ENCODE results near the gene IGSF3. TPM values are rescaled to one million over a fixed set of nuclear protein-coding genes. Genes with fewer than 3 reads are reported as not detected.

IGSF3 gene
- total RNA-seq, 6 experiments from 2014 or later = 0.42 to 4.9 (median 1.8) TPM

- WGBS (ENCODE audit: insufficient coverage, low coverage, low lambda C conversion rate, missing lambda C conversion rate) = 83% methylated on average over 3 of the region's 3 CpGs
Observed at GRCh38 chr1:116529199-116529631, 138.3 kb downstream of the IGSF3 start.

DNA sequence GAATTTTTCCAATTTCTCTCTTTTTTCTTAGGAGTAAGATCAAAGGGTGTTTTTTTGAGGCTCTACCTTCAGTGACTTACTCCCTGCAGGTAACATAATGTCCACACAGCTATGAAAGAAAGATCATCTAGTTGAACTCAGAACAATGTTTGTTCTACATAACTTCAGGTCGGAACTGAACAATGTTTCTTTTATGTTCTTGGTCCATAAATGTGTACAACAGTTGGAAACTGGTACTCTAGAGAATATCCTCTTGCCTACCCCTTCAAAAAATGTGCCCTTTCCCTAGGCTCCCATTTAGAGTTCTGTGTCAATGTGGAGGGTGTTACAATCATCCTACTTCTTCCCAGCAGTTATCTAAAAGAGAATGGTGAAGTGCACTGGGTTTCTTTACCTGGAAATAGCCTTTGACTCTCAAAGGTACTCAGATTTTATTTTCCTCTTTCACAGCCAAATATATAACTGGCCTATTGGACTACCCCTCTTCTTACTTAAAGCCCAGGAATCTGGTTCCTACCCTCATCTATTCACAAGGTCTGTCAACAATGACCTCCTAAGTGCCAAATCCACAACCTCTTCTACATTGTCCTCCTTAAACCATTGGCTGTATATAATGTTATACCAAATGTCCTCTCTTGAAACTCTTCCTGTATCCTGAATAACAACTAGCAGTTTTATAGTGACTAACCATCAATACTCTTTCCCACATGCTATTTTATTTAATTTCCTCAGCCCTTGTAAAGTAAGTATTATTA is 139.0 kb downstream of the IGSF3 start:
- DNase-seq (no peak), ATAC-seq (no peak)
- Histone ChIP-seq H3K36me3 (no peaks in the 10 kb centered on the region), H3K4me3 (no peak overlapping the region), H3K27ac (no peak overlapping the region), H3K9me3 (no peaks in the 10 kb centered on the region), H3K4me1 (no peaks in the 10 kb centered on the region), H3K27me3 (no peaks in the 10 kb centered on the region)
- WGBS (ENCODE audit: insufficient coverage, low coverage, low lambda C conversion rate, missing lambda C conversion rate) = 83% methylated on average over 1 of the region's 1 CpG
- TF ChIP-seq POLR2A (IDR thresholded peaks at IDR 0.05) = no peak
- TF ChIP-seq, protein P1, sequence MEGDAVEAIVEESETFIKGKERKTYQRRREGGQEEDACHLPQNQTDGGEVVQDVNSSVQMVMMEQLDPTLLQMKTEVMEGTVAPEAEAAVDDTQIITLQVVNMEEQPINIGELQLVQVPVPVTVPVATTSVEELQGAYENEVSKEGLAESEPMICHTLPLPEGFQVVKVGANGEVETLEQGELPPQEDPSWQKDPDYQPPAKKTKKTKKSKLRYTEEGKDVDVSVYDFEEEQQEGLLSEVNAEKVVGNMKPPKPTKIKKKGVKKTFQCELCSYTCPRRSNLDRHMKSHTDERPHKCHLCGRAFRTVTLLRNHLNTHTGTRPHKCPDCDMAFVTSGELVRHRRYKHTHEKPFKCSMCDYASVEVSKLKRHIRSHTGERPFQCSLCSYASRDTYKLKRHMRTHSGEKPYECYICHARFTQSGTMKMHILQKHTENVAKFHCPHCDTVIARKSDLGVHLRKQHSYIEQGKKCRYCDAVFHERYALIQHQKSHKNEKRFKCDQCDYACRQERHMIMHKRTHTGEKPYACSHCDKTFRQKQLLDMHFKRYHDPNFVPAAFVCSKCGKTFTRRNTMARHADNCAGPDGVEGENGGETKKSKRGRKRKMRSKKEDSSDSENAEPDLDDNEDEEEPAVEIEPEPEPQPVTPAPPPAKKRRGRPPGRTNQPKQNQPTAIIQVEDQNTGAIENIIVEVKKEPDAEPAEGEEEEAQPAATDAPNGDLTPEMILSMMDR (IDR thresholded peaks at IDR 0.05) = no peak
- intact Hi-C loops (cut with DNase I) = no loop called here

More at GRCh38 chr1:116529199-116529631, 138.3 kb downstream of the IGSF3 start:
- intact Hi-C loops (cut with DNase I) = no loop called here
- TF ChIP-seq POLR2A (IDR thresholded peaks at IDR 0.05) = no peak
- TF ChIP-seq, protein P1 (IDR thresholded peaks at IDR 0.05) = no peak
- DNase-seq = no peak
- H3K27me3 ChIP-seq = no peaks in the 10 kb centered on the region
- H3K9me3 ChIP-seq = no peaks in the 10 kb centered on the region
- ATAC-seq = no peak
- H3K4me1 ChIP-seq = no peaks in the 10 kb centered on the region
- no peak overlapping the region for H3K27ac ChIP-seq
- peaks cover 0 to 2% (median 0%) of the 10 kb centered on the region in 4 donors for H3K36me3 ChIP-seq
- no peak overlapping the region for H3K4me3 ChIP-seq

- TF ChIP-seq, protein P1 (IDR thresholded peaks at IDR 0.05) = no peak
- TF ChIP-seq POLR2A (IDR thresholded peaks at IDR 0.05) = no peak
- Histone ChIP-seq H3K4me3 (no peak overlapping the region), H3K36me3 (no peaks in the 10 kb centered on the region), H3K9me3 (no peaks in the 10 kb centered on the region), H3K27me3 (no peaks in the 10 kb centered on the region), H3K4me1 (no peaks in the 10 kb centered on the region), H3K27ac (no peak overlapping the region)
- WGBS (ENCODE audit: insufficient coverage, low coverage, low lambda C conversion rate, missing lambda C conversion rate) = 88% methylated on average over 2 of the region's 2 CpGs
- ATAC-seq (no peak), DNase-seq (no peak)
- intact Hi-C loops (cut with DNase I) = no loop called here
Observed at GRCh38 chr1:116525440-116525839, 142.1 kb downstream of the IGSF3 start.

MicroRNAs within 50 kb of the gene (microRNA counts, 767-probe panel; counts per million panel counts)
- microRNA hsa-miR-320b (237 counts per million), microRNA hsa-miR-548ac (237 counts per million)

Small RNA genes within 50 kb of the gene (microRNA-seq; reads per million reads assigned to microRNA genes)
- gene MIR320B1 = 0.29 to 0.64 reads per million in 2 donors
- 0 reads per million in 2 donors for gene MIR548AC

Small RNA genes within 50 kb of the gene (small RNA-seq; reads per million reads assigned to genes)
- gene MIR320B1 (0 reads per million in 2 experiments), gene MIR548AC (0 reads per million in 2 experiments)

Other genes starting within 250 kb of the IGSF3 start
- gene CD58, start 96.7 kb downstream of the IGSF3 start, total RNA-seq = 10 to 100 TPM in 2 of 6 experiments, 1 to 10 TPM in 4; 3.5 to 13.8 (median 7.5) TPM
- 1 to 10 TPM in 2 of 6 experiments, under 1 TPM in 4; 0.13 to 1.5 (median 0.66) TPM for gene CD2, start 86.7 kb upstream of the IGSF3 start, total RNA-seq
- gene PTGFRN, start 242.2 kb upstream of the IGSF3 start, total RNA-seq = 10 to 100 TPM; 12.6 to 28.1 (median 17.5) TPM